Kidney tubule cell (primary cell): ENCODE results near the gene OR10A5.
"Not testable (repeated sequence)": the region's sequence is repeated elsewhere in the genome, so short reads cannot be mapped to it uniquely, and the experiment has no call there.

Source experiments
- DNase-seq: peaks from one replicate; pipeline ENCODE4 v3.0.0-alpha.2; 2018; ENCODE audit warnings: low spot score

Gene OR10A5

GRCh38 chr11:6875761-6876160 is 30.3 kb downstream of the OR10A5 start:
- DNase-seq = no peak

GRCh38 chr11:6876325-6876724 is 30.8 kb downstream of the OR10A5 start, which contains the start of gene OR10A4:
OR10A4 (plus strand) TSS chr11:6876625; CDS start chr11:6876648, 23 bp downstream.
- DNase-seq = no peak

GRCh38 chr11:6876914-6877313 is 31.4 kb downstream of the OR10A5 start:
- no peak for DNase-seq

GRCh38 chr11:6882751-6883150 is 37.3 kb downstream of the OR10A5 start:
- DNase-seq = no peak

GRCh38 chr11:6887711-6888110 is 42.2 kb downstream of the OR10A5 start:
- DNase-seq = not testable (repeated sequence)

GRCh38 chr11:6888830-6889229 is 43.3 kb downstream of the OR10A5 start:
- DNase-seq = no peak

- DNase-seq = no peak
Observed at GRCh38 chr11:6889835-6890234, 44.4 kb downstream of the OR10A5 start.

- no peak for DNase-seq
Observed at GRCh38 chr11:6892400-6892799, 46.9 kb downstream of the OR10A5 start, which contains the start of gene OR2D2. OR2D2 (minus strand) TSS chr11:6892500; CDS start chr11:6892500, 0 bp downstream.

- DNase-seq = no peak
Observed at GRCh38 chr11:6894097-6894496, 48.6 kb downstream of the OR10A5 start.

GRCh38 chr11:6895010-6895409 is 49.5 kb downstream of the OR10A5 start:
- no peak for DNase-seq
